Measurements from ENCODE around the gene PGM2.

Gene PGM2

GRCh38 chr4:37908488-37909331 is 82.2 kb downstream of the PGM2 start:
- no peak overlapping the region for H3K4me3 Mint-ChIP-seq
- peaks cover 48% of the 10 kb centered on the region for H3K36me3 Mint-ChIP-seq
- CTCF ChIA-PET = no interaction called here
- H3K4me1 Mint-ChIP-seq = peaks cover 3% of the 10 kb centered on the region
- H3K27me3 Mint-ChIP-seq = no peaks in the 10 kb centered on the region
- H3K27ac Mint-ChIP-seq = no peak overlapping the region
- H3K9me3 Mint-ChIP-seq = no peaks in the 10 kb centered on the region
- DNase-seq = no peak

GRCh38 chr4:37909332-37910090 is 83.0 kb downstream of the PGM2 start:
- H3K4me1 Mint-ChIP-seq = peaks cover 3% of the 10 kb centered on the region
- H3K9me3 Mint-ChIP-seq = no peaks in the 10 kb centered on the region
- no peak overlapping the region for H3K27ac Mint-ChIP-seq
- CTCF ChIA-PET = no interaction called here
- peaks cover 45% of the 10 kb centered on the region for H3K36me3 Mint-ChIP-seq
- H3K4me3 Mint-ChIP-seq = no peak overlapping the region
- no peak for DNase-seq
- H3K27me3 Mint-ChIP-seq = no peaks in the 10 kb centered on the region

- peaks cover 3% of the 10 kb centered on the region for H3K4me1 Mint-ChIP-seq
- CTCF ChIA-PET = no interaction called here
- DNase-seq = no peak
- no peak overlapping the region for H3K4me3 Mint-ChIP-seq
- H3K27ac Mint-ChIP-seq = no peak overlapping the region
- H3K36me3 Mint-ChIP-seq = peaks cover 45% of the 10 kb centered on the region
- no peaks in the 10 kb centered on the region for H3K27me3 Mint-ChIP-seq
- H3K9me3 Mint-ChIP-seq = no peaks in the 10 kb centered on the region
These were observed 83.6 kb downstream of the PGM2 start for GRCh38 chr4:37910091-37910486.
